Suprapubic skin (tissue), 4 donors: ENCODE results near the gene EXOC2.

Source experiments
- EP300 ChIP-seq: sonication (generic); formaldehyde crosslinking; IDR thresholded peaks from one replicate; pipeline ENCODE4 v1.6.1; 2017; ENCODE audit warnings: antibody characterized with exemption
- POLR2A ChIP-seq, 2 donors: fragments of 450-650 bp; IDR thresholded peaks; one replicate each; pipeline ENCODE4 v1.6.1; 2017; ENCODE audit warnings: antibody characterized with exemption in 2 of 2, mild to moderate bottlenecking in 2 of 2, moderate library complexity in 2 of 2
- POLR2AphosphoS5 ChIP-seq, 3 donors: sonication (generic); formaldehyde crosslinking; IDR thresholded peaks; one replicate each; pipeline ENCODE4 v1.6.1; 2017; ENCODE audit warnings: antibody characterized with exemption in 3 of 3
- TF ChIP-seq, protein P1 (sequence below), 2 donors: fragments of 200-600 bp in 1 of 2; fragments of 450-650 bp in 1 of 2; sonication (generic) in 1 of 2; IDR thresholded peaks; one replicate each; pipeline ENCODE4 v1.5.1; 2016 to 2019; ENCODE audit warnings: antibody characterized with exemption in 2 of 2, mild to moderate bottlenecking in 1 of 2, moderate library complexity in 1 of 2

DNA sequence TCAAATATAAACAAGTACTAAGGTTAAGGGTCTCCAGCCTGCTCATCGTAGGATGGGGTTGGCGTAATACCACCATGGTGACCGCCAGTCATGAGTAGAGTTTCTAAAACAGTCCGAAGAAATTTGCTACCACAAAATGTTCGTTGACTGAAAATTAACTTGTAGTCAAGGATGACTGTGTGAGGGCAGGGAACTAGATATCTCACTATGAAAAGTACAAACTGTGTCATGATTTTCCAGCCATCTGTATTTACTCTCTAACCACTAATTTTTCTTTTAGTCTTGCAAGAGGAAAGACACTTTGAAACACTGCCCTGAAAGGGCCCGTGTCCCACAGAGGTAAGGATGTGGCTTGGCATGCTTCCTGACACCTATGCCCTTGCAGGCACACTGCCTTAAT, 201.7 kb downstream of the EXOC2 start:
- TF ChIP-seq, protein P1, sequence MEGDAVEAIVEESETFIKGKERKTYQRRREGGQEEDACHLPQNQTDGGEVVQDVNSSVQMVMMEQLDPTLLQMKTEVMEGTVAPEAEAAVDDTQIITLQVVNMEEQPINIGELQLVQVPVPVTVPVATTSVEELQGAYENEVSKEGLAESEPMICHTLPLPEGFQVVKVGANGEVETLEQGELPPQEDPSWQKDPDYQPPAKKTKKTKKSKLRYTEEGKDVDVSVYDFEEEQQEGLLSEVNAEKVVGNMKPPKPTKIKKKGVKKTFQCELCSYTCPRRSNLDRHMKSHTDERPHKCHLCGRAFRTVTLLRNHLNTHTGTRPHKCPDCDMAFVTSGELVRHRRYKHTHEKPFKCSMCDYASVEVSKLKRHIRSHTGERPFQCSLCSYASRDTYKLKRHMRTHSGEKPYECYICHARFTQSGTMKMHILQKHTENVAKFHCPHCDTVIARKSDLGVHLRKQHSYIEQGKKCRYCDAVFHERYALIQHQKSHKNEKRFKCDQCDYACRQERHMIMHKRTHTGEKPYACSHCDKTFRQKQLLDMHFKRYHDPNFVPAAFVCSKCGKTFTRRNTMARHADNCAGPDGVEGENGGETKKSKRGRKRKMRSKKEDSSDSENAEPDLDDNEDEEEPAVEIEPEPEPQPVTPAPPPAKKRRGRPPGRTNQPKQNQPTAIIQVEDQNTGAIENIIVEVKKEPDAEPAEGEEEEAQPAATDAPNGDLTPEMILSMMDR (IDR thresholded peaks at IDR 0.05): no peak
- no peak for TF ChIP-seq POLR2AphosphoS5 (IDR thresholded peaks at IDR 0.05)
- TF ChIP-seq POLR2A (IDR thresholded peaks at IDR 0.05): no peak
- no peak for TF ChIP-seq EP300
